LNCAP (cell line): ENCODE measurements around the gene RRP1B.

Source experiments
- TF ChIP-seq, protein P1 (sequence below): fragments of 450-650 bp; IDR thresholded peaks from 2 replicates; pipeline ENCODE4 v1.5.1; 2017; ENCODE audit warnings: mild to moderate bottlenecking

The RRP1B gene

DNA sequence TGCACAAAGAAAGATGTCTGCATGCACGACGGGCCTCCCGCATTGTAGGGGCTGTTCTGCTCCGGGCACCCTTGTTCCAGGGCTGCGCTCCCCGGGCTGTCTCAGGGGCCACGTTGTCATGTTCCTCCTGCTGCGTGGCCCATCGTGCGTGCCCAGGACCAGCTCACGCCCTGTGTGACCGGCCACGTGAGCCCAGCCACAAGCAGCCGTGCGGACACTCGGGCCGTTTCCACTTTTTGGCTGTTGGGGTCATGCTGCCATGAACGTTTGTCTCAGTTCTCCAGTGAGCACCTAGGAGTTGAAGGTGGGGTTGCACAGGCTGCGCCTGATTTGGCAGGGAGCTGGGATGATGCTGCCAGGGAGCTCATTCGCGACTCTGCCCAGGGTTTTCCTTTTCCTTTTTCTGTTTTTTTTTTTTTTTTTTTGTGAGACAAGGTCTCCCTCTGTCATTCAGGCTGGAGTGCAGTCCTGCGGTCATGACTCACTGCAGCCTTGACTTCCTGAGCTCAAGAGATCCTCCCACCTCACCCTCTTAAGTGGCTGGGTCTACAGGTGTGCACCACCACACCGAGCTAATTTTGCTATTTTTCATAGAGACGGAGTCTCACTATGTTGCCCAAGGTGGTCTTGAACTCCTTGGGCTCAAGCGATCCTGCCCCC is 77.0 kb downstream of the RRP1B start:
- TF ChIP-seq, protein P1, sequence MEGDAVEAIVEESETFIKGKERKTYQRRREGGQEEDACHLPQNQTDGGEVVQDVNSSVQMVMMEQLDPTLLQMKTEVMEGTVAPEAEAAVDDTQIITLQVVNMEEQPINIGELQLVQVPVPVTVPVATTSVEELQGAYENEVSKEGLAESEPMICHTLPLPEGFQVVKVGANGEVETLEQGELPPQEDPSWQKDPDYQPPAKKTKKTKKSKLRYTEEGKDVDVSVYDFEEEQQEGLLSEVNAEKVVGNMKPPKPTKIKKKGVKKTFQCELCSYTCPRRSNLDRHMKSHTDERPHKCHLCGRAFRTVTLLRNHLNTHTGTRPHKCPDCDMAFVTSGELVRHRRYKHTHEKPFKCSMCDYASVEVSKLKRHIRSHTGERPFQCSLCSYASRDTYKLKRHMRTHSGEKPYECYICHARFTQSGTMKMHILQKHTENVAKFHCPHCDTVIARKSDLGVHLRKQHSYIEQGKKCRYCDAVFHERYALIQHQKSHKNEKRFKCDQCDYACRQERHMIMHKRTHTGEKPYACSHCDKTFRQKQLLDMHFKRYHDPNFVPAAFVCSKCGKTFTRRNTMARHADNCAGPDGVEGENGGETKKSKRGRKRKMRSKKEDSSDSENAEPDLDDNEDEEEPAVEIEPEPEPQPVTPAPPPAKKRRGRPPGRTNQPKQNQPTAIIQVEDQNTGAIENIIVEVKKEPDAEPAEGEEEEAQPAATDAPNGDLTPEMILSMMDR, result no peak

DNA sequence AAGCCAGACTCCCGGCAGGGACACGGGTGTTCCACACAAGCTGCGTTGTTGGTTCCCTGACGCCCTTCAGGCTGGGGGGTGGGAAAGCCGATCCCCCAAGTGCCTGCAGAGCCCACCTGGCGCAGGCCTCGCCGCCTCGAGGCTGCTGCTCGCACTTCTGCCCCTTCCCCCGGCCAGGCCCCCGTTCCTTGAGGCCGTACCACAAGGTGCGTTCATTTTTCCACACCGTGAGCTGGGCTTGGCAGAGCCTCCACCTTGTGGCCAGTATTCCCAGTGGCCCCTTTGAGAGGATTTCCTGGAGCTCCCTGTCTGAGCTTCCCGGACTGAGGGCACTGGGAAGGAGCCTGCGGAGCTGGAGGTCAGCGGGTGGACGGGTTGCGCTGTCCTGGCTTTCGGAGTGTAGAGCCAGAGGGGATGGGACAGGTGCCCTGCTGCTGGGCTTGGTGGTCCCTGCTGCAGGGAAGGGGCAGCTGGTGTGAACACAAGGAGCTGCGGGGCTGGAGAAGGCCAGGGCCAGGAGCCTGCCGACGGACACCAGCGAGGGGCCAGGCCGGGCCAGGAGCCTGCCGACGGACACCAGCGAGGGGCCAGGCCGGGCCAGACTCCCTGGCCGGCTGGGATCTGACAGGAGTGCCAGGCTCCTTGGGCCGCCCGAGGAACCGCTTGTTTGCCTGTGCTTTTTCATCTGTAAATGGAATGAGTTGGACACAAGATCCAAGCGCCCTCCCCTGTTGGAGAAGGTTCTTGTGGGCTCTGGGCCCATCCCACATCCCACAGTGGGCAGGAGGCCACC is 78.0 kb downstream of the RRP1B start:
- TF ChIP-seq, protein P1, result no peak

DNA sequence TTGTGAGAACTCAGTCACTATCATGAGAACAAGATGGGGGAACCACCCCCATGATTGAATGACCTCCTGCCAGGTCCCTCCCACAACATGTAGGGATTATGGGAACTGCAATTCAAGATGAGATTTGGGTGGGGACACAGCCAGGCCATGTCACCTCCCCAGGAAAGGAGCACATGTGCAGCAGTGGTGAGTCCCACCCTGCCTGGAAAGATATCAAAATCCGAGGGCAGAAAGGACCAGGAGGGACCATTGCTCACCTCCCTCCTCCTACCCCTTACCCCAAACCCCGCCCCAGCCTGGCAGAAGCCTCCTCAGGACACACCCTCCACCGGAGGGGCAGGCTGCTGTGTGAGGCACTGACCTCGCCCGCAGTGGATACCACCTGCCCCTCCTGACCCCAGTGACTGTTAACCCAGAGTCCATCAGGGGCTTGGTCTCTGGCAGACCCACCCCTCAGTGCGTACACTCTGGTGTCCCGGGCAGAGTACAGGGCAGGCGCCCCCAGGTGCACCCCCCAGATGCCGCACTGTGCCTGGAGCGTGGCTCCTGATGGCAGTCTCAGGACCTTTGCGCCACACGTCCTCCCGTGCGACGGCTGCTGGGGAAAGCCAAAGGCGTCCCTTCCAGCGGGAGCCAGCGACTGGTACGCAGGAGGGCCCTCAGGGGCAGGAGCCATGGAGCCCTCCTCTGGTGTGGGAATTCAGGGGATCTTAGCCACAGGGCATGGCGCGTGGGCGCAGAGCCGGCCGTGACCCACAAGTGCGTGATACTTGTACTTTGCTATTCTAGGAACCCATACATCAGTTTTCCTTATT is 80.5 kb downstream of the RRP1B start:
- TF ChIP-seq, protein P1, result no peak

DNA sequence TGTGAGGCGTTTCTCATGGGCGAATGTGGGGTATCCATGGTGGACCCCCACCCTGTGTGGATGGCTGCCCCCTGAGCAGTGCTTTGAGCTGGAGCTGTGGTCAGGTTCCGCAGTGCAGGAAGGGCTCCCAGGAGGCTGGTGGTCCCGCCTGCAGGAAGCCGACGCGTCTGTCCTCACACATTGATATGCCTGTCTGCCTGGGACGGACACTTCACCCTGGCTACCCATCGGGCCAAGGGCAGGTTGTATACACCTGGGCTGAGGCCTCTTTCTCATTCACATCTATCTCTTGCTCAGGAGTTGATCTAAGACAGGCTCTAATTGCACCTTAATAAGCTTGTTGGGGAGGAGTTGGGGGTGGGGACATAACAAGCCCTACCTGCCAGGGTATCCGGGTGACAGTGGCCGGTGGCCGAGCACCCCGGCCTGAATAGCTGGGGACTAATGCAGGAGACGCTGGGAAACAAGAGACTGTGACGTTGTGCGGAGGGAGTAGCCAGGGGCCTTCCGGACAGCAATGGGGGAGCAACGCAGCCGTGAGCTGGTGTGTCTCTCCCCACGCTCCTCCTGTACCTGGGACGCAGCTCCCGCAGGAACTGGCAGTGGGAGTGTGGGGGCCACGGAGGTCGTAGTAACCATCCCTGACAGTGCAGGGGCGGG is 81.3 kb downstream of the RRP1B start:
- TF ChIP-seq, protein P1, result no peak

DNA sequence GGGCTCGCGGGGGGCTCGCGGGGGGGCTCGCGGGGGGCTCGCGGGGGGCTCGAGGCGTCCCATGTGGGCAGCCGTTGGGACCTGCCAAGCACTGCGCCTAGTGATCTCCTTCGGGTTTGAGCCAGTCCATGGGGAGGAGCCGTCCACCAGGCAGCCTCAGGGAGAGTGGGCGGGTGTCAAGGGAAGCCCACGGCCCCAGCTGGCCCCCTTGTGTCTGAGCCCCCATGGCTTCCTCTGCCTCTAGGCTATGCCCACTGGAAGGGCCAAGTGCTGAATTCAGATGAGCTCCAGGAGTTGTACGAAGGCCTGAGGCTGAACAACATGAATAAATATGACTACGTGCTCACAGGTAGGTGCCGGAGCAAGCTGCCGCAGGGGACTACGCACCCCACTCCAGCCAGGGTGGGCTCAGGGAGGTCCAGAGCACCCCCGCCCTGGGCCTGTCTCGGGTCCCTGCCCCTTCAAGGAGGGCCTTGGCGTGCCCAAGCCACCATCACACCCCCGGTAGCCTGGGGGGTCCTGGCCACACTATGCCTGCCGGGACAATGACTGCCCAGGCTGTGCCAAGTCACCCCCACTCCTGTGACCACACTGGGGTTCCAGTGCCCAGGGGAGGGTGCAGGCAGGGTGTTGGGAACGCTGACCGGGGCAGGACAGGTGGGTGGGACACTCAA is 82.2 kb downstream of the RRP1B start:
- TF ChIP-seq, protein P1, result no peak

DNA sequence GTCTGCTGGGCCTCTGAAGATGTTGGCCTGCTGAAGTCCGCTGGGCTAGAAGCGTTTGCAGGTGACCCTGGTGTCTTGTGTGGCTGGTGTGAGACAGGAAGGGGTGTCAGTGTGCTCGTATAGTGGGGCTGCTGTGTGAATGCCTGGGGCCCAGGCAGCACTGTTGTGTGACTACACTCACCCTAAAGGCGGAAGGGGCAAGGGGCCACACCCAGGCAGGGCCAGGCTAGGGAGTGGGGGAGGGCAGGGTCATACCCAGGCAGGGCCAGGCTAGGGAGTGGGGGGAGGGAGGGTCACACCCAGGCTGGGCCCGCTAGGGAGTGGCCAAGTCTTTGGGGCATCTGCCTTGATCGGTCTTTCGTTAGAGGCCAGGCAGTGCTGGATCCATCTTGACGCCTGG is 84.6 kb downstream of the RRP1B start:
- TF ChIP-seq, protein P1, result no peak

DNA sequence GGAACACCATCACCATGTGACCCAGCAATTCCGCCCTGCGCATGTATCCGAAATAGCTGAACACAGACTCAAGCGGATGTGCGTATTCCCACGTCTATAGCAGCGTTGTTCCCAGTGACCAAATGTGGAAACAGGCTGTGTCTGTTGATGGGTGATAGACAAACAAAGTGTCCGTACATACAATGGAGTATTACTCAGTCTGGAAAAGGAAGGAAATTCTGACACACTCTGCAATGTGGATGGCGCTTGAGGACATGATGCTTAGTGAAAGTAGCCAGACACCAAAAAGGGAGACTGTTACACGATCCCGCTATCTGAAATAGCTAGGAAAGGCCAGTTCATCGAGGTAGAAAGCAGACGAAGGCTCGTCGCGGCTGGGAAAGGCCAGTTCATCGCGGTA is 85.4 kb downstream of the RRP1B start:
- TF ChIP-seq, protein P1, result no peak
